Hepatocyte (in vitro differentiated cells): ENCODE measurements around the gene SMARCA2.

Source experiments
- CTCF ChIP-seq: fragments of 200-600 bp; sonication (generic); IDR thresholded peaks from 2 replicates; pipeline ENCODE4 v1.5.1; 2016; ENCODE audit warnings: antibody characterized with exemption, mild to moderate bottlenecking; ENCODE audit not compliant: poor library complexity
- EZH2phosphoT487 ChIP-seq: fragments of 200-600 bp; sonication (generic); IDR thresholded peaks from one replicate; pipeline ENCODE4 v1.6.1; 2018; ENCODE audit warnings: antibody characterized with exemption, mild to moderate bottlenecking, low read depth, moderate library complexity; ENCODE audit not compliant: unreplicated experiment, severe bottlenecking

DNA sequence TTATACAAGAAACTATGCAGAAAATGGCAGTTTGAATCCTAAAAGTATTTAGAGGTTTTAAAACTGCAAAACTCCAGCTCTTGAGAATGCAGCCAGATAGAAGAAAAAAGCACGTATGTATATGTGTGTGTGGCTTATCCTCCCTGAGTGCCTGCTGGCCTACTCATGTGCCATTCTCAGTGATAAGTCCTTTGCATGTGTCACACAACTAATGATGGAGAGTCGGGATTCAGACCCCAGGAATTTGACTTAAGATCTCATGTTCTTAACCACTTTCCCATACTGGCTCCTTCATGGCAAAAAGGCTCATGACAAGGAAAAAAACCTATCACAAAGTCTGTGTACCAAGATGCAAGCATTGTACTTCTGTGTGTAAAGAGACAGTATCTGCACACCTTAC, 26.6 kb downstream of the SMARCA2 start:
- TF ChIP-seq EZH2phosphoT487 (no peak), CTCF (no peak)
